Midbrain (tissue), 1 donor: Measurements from ENCODE around the gene ABT1.

Experiments
- DNase-seq: peaks from one replicate; lab custom pipeline; 2025; lab: John Stamatoyannopoulos, UW

Gene ABT1

GRCh38 chr6:26604797-26605196 is 8.0 kb downstream of the ABT1 start:
- DNase-seq: no peak

- peak; percentile 52 for DNase-seq
Observed at GRCh38 chr6:26607434-26608230, 10.9 kb downstream of the ABT1 start.

GRCh38 chr6:26609463-26609862 is 12.7 kb downstream of the ABT1 start:
- no peak for DNase-seq

GRCh38 chr6:26611599-26611998 is 14.8 kb downstream of the ABT1 start:
- no peak for DNase-seq

GRCh38 chr6:26613201-26613600 is 16.4 kb downstream of the ABT1 start:
- DNase-seq: no peak

GRCh38 chr6:26613689-26614683 is 17.2 kb downstream of the ABT1 start:
- DNase-seq: no peak

GRCh38 chr6:26623339-26623859 is 26.6 kb downstream of the ABT1 start:
- DNase-seq: no peak

GRCh38 chr6:26624557-26624956 is 27.8 kb downstream of the ABT1 start:
- no peak for DNase-seq

- DNase-seq: no peak
Observed at GRCh38 chr6:26627843-26628242, 31.1 kb downstream of the ABT1 start.

GRCh38 chr6:26629359-26629758 is 32.6 kb downstream of the ABT1 start:
- no peak for DNase-seq

GRCh38 chr6:26640806-26641205 is 44.1 kb downstream of the ABT1 start:
- DNase-seq: no peak

GRCh38 chr6:26646074-26646473 is 49.3 kb downstream of the ABT1 start:
- DNase-seq: no peak
